M059J (cell line): ENCODE measurements around the gene ATRN. TPM values are rescaled to one million over a fixed set of nuclear protein-coding genes. Genes with fewer than 3 reads are reported as not detected.
A peak's percentile ranks its signal among the peaks of the same experiment; 100 is the strongest.
"Not testable (repeated sequence)": the region's sequence is repeated elsewhere in the genome, so short reads cannot be mapped to it uniquely, and the experiment has no call there.

Experiments used
- DNase-seq: peaks from one replicate; pipeline ENCODE4 v3.0.0-alpha.2; 2012; ENCODE audit warnings: low read depth
- total RNA-seq: library from RNA; depleted of rRNA; stranded (reverse); fragments of >200 nt; shearing (Covaris generic); gene quantifications from 2 replicates; pipeline ENCODE4 v1.2.3, GENCODE V29; 2014

ATRN gene
- total RNA-seq, 1 experiment from 2014 or later: 33.7 TPM

GRCh38 chr20:3515379-3516170 is 44.8 kb downstream of the ATRN start:
- no peak for DNase-seq

GRCh38 chr20:3521852-3522740 is 51.3 kb downstream of the ATRN start:
- DNase-seq: no peak

DNA sequence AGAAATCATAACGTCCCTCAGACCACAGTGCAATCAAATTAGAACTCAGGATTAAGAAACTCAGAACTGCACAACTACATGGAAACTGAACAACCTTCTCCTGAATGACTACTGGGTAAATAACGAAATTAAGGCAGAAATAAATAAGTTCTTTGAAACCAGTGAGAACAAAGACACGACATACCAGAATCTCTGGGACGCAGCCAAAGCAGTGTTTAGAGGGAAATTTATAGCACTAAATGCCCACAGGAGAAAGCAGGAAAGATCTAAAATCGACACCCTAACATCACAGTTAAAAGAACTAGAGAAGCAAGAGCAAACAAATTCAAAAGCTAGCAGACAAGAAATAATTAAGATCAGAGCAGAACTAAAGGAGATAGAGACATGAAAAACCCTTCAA is 53.9 kb downstream of the ATRN start:
- not testable (repeated sequence) for DNase-seq

GRCh38 chr20:3532089-3532615 is 61.3 kb downstream of the ATRN start:
- DNase-seq: no peak

DNA sequence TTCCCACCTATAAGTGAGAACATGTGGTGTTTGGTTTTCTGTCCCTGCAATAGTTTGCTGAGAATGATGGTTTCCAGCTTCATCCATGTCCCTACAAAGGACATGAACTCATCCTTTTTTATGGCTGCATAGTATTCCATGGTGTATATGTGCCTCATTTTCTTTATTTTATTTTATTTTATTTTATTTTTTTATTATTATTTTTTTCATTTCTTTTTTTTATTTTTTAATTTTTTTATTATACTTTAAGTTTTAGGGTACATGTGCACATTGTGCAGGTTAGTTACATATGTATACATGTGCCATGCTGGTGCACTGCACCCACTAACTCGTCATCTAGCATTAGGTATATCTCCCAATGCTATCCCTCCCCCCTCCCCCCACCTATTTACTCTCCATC is 66.9 kb downstream of the ATRN start:
- not testable (repeated sequence) for DNase-seq

DNA sequence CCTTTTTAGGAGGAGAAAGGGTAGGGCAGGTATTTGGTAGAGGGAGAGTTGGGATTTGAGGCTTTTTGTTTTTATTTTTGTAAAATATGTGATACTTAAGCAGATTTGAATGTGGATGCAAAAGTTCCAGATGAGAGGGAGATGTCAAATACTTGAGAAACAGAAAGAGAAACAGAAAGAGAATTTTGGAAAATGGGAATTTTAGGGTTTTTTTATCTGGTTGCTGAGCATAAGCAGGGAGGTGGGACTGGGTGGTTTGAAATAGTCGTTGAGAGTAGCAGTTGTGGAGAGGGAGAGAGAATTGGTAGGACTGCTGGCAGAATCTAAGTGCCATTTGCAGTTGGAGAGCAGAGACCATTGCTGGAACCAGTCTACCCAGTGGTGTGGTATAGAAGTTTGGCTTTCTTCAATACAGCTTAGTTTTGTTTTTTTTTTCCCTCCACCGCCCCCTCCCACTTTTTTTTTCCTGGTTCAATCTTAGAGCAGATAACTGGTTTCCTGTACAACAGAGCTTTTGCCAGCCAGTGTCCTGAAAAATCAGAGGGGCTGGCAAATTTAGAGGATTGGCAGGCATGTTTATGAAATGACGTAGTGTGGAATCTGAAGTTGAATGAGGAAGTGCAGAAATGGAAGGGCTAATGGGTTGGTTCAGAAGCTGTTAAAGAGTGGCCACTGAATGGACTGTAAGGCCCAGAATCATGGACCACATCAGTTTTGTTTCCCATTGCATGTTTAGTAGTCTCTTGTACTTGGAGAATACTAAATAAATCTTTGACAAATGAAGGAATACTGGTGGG is 68.7 kb downstream of the ATRN start:
- DNase-seq: no peak

- DNase-seq: no peak
Observed at GRCh38 chr20:3541887-3542721, 71.3 kb downstream of the ATRN start.

DNA sequence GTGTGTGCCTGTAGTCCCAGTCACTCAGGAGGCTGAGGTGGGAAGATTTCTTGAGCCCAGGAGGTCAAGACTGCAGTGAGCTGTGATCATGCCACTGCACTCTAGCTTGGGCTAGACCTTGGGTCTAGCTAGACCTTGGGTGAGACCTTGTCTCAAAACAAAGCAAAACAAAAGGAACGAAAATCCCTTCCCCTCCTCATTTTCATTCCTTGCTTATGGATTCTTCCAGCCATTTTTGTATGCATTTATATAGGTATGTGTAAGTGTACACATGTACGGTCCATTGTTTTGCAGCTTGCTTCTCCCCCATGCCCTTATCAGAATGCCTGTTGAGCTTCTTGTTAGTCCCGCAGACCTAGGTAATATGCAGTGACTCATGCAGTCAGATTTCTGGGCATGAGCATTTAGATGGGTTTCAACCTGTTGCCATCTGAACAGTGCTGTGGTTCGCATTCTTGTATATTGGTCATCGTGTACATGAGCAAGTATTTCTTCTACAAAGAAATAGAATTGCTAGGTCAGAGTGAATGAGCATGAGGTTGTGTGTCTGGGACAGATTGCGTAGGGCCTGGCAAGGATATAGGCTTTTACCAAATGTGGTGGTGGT is 73.2 kb downstream of the ATRN start:
- DNase-seq: peak; percentile 73

GRCh38 chr20:3545401-3545925 is 74.6 kb downstream of the ATRN start:
- no peak for DNase-seq

DNA sequence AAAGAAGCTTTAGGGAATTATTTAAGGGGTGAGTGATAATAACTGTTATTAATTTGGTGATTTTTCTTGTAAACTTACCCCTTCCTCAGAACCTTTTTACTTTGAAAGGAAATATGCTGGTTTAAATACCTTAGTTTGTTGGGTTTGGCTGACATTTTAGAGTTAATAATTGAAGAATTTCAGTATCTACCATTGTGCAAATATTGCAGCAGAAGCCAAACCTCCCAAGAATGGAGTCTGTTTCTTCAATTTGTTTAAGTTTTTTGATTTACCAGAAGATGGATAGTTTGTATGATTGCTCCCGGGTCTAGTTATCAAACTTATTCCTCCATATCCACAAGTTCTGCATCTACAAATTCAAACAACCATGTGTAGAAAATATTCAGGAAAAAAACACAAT is 77.1 kb downstream of the ATRN start:
- DNase-seq: no peak

DNA sequence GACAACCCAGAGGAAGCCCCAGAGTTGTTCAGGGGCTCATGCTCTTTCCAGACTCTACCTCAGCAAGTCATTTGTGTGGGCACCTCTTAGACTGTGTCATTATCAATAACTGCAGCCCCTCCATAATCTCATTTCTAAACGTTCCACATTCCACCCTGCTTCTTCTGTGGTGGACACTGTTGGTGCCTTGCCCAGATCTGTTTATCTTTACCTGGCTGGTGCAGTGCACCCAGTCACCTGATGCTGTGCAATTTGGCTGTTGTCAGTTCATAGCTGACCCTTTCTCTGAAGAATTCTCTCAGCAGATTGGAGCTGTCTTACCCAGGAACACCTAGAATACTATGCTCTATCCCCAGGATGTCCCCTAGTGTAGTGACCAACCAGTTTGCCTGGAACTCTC is 80.0 kb downstream of the ATRN start:
- no peak for DNase-seq

- DNase-seq: no peak
Observed at GRCh38 chr20:3551681-3552434, 81.0 kb downstream of the ATRN start.

GRCh38 chr20:3553663-3554062 is 82.8 kb downstream of the ATRN start:
- no peak for DNase-seq

DNA sequence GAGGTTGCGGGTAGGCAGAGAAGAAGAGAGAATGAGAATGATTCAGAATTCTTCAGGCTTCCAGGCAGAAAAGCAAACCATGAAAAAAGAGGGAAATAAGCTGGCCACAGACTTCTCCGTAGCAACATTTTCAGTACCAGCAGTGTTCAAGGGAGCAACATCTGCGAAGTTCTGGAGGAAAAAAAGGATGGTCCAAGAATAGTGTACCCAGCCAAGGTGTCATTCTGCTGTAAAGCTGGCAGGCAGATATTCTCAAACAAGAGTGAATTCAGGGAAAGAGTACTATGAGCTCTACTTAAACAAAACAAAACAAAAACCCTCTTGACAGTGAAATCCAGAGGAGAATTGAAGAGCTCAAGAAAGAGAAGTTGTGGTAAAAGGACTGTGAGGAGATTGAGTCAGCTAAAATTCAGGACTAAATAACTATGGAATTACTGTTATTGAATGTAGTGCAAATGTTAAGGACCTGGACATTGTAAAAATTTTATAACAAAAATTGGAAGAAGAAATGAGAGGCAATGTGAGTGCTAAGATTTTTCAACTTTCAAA is 86.5 kb downstream of the ATRN start:
- DNase-seq: no peak

DNA sequence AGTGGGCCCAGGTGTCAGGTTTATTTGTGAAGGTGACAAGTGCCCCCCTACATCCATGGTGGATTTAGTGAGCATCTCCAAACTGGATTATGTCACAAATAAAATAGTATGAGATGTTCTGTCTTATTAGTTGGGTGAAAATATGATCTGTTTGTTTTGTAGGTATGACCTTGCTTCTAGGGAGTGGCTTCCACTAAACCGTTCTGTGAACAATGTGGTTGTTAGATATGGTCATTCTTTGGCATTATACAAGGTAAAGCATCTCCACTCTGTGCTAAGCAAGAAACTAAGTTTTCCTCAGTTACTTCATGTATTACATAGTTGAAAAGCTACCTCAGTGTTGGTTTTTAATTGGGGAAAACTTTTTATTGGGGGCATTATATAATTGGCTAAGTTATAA is 88.4 kb downstream of the ATRN start:
- no peak for DNase-seq

DNA sequence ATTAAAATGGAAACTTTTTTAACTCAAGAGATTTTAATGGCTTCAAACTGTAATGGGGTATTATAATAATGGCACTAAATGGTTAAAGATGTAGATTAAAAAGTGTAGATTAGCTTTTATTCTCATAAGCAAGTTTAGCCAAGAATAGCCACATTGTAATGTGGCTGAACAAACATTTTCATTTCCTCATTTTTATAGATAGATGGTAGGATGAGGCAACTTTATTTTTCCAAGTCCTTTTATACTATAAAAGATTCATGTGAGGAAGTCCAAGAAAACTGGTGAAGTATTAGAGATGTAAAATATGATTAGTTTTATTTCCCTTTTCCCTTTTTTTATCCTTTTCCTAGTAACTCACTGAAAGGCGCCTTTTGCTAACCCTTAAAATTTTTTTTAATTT is 88.8 kb downstream of the ATRN start:
- DNase-seq: no peak

DNA sequence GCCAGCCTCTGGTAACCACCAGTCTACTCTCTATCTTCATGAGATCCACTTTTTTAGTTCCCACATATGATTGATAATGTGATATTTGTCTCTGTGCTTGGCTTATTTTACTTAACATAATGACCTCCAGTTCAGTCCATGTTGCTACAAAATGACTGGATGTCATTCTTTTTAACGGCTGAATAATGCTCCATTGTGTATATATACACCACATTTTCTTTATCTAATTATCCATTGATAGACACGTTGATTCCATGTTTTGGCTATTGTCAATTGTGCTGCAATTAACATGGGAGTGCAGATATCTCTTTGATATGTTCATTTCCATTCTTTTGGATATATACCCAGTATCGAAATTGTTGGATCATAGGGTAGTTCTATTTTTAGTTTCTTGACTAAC is 89.3 kb downstream of the ATRN start:
- no peak for DNase-seq

- DNase-seq: peak; percentile 86
Observed at GRCh38 chr20:3560578-3560977, 89.8 kb downstream of the ATRN start.

DNA sequence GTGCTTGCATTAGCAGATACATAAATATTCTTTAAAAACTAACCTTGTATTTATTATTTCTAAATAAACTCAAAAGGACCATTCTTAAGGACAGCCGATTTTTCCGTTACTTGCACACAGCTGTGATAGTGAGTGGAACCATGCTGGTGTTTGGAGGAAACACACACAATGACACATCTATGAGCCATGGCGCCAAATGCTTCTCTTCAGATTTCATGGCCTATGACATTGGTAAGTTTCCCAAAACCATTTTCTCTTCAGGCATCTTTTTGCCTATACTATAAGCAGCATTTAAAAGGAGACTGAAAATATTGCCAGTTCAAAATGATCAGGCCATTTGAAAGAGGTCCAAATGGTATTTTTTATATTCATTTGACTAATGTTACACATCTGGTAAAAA is 92.3 kb downstream of the ATRN start:
- peak; percentile 11 for DNase-seq
